MM.1S (cell line): Measurements from ENCODE around the gene HPCAL1.

Experiments used
- CTCF ChIP-seq: fragments of 300-600 bp; sonication (generic); IDR thresholded peaks from 2 replicates; pipeline ENCODE4 v1.5.1; 2016; ENCODE audit warnings: antibody characterized with exemption, low read length, mixed read lengths
- EZH2 ChIP-seq: fragments of 300-600 bp; sonication (generic); optimal IDR thresholded peaks from 2 replicates; pipeline ENCODE3; 2017; ENCODE audit warnings: low read depth, mild to moderate bottlenecking, antibody characterized with exemption, low read length, mixed read lengths

GRCh38 chr2:10473121-10473756, 170.5 kb downstream of the HPCAL1 start:
- TF ChIP-seq CTCF (no peak), EZH2 (no peak)
